ENCODE results near the gene PRKCB.
A peak's percentile ranks its signal among the peaks of the same experiment; 100 is the strongest.
"Not testable (repeated sequence)": the region's sequence is repeated elsewhere in the genome, so short reads cannot be mapped to it uniquely, and the experiment has no call there.

PRKCB gene

GRCh38 chr16:24053099-24053946 lies 217.5 kb downstream of the PRKCB start:
- no peak for DNase-seq

- no peak for DNase-seq
These were observed 219.1 kb downstream of the PRKCB start for GRCh38 chr16:24054741-24055491.

GRCh38 chr16:24062270-24062817 lies 226.6 kb downstream of the PRKCB start:
- DNase-seq = no peak

- DNase-seq = no peak
These were observed 233.3 kb downstream of the PRKCB start for GRCh38 chr16:24069036-24069590.

GRCh38 chr16:24070851-24071250 lies 235.1 kb downstream of the PRKCB start:
- peak; percentile 57 for DNase-seq

GRCh38 chr16:24071666-24072360 lies 236.0 kb downstream of the PRKCB start:
- no peak for DNase-seq

GRCh38 chr16:24073321-24073720 lies 237.5 kb downstream of the PRKCB start:
- no peak for DNase-seq

GRCh38 chr16:24074574-24074973 lies 238.8 kb downstream of the PRKCB start:
- DNase-seq = no peak

GRCh38 chr16:24075302-24075701 lies 239.5 kb downstream of the PRKCB start:
- DNase-seq = no peak

GRCh38 chr16:24075931-24076716 lies 240.3 kb downstream of the PRKCB start:
- peak; percentile 36 for DNase-seq

- no peak for DNase-seq
These were observed 241.5 kb downstream of the PRKCB start for GRCh38 chr16:24077292-24077691.

- no peak for DNase-seq
These were observed 242.2 kb downstream of the PRKCB start for GRCh38 chr16:24077966-24078365.

- no peak for DNase-seq
These were observed 249.9 kb downstream of the PRKCB start for GRCh38 chr16:24085666-24086065.

- DNase-seq = no peak
These were observed 252.2 kb downstream of the PRKCB start for GRCh38 chr16:24087891-24088410.

GRCh38 chr16:24088767-24089166 lies 253.0 kb downstream of the PRKCB start:
- no peak for DNase-seq

- DNase-seq = no peak
These were observed 255.3 kb downstream of the PRKCB start for GRCh38 chr16:24091125-24091524.

- DNase-seq = no peak
These were observed 257.3 kb downstream of the PRKCB start for GRCh38 chr16:24093049-24093448.

- no peak for DNase-seq
These were observed 258.9 kb downstream of the PRKCB start for GRCh38 chr16:24094660-24095059.

- DNase-seq = no peak
These were observed 263.1 kb downstream of the PRKCB start for GRCh38 chr16:24098896-24099295.

- no peak for DNase-seq
These were observed 265.6 kb downstream of the PRKCB start for GRCh38 chr16:24101431-24101830.

GRCh38 chr16:24102209-24102660 lies 266.5 kb downstream of the PRKCB start:
- no peak for DNase-seq

- not testable (repeated sequence) for DNase-seq
These were observed 269.7 kb downstream of the PRKCB start for GRCh38 chr16:24105471-24105870.
